ENCODE results near the gene ARHGEF18.

DNA sequence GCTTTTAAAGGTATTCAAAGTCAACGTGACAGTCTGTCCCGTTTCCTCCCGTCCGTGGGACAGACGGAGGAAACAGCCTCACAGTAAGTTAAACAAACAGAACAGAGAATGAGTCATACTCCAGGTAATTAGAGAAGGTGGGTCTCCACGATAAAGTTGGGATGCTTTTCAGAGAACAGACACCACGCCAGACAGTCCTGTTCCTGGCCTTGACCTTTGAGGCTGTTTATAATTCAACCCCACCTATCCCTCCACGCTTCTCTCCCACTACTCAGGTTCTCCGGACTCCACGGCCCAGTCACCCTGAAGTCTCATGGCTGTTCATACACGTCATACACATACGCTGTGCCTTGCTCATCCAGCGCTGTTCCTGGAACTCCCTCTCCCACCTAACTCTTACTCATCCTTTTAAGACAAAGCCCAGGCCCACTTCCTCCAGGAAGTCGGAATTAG, 42.5 kb downstream of the ARHGEF18 start:
- no peak for TF ChIP-seq POLR2A (IDR thresholded peaks at IDR 0.05)
- TF ChIP-seq, protein P1, sequence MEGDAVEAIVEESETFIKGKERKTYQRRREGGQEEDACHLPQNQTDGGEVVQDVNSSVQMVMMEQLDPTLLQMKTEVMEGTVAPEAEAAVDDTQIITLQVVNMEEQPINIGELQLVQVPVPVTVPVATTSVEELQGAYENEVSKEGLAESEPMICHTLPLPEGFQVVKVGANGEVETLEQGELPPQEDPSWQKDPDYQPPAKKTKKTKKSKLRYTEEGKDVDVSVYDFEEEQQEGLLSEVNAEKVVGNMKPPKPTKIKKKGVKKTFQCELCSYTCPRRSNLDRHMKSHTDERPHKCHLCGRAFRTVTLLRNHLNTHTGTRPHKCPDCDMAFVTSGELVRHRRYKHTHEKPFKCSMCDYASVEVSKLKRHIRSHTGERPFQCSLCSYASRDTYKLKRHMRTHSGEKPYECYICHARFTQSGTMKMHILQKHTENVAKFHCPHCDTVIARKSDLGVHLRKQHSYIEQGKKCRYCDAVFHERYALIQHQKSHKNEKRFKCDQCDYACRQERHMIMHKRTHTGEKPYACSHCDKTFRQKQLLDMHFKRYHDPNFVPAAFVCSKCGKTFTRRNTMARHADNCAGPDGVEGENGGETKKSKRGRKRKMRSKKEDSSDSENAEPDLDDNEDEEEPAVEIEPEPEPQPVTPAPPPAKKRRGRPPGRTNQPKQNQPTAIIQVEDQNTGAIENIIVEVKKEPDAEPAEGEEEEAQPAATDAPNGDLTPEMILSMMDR (IDR thresholded peaks at IDR 0.05): no peak

Measured in breast epithelium (tissue), 3 donors.